Nephron progenitor cell (in vitro differentiated cells): ENCODE measurements around the gene ZFYVE26.
"Not testable (repeated sequence)": the region's sequence is repeated elsewhere in the genome, so short reads cannot be mapped to it uniquely, and the experiment has no call there.

ENCODE experiments used
- DNase-seq: peaks from one replicate; pipeline ENCODE4 v3.0.0; 2021
- H3K27ac Mint-ChIP-seq: 2 replicates; pipeline ENCODE4 v1.8.0; 2021; ENCODE audit warnings: mild to moderate bottlenecking, moderate library complexity, mixed read lengths
- H3K27me3 Mint-ChIP-seq: 2 replicates; pipeline ENCODE4 v1.8.0; 2021; ENCODE audit warnings: mild to moderate bottlenecking, low read depth, mixed read lengths; ENCODE audit not compliant: poor library complexity
- H3K36me3 Mint-ChIP-seq: 2 replicates; pipeline ENCODE4 v1.8.0; 2021; ENCODE audit warnings: low read depth, mixed read lengths
- H3K4me1 Mint-ChIP-seq: 2 replicates; pipeline ENCODE4 v1.8.0; 2021; ENCODE audit warnings: mixed read lengths
- H3K4me3 Mint-ChIP-seq: 2 replicates; pipeline ENCODE4 v1.8.0; 2021; ENCODE audit warnings: mild to moderate bottlenecking, moderate library complexity, mixed read lengths
- H3K9me3 Mint-ChIP-seq: 2 replicates; pipeline ENCODE4 v1.8.0; 2021; ENCODE audit warnings: mild to moderate bottlenecking, moderate library complexity, mixed read lengths
- TF ChIP-seq, protein P1 (sequence below): fragments of 200-600 bp; sonication (generic); IDR thresholded peaks from 2 replicates; pipeline ENCODE4 v1.5.0; 2021; ENCODE audit warnings: antibody characterized with exemption

The ZFYVE26 gene

DNA sequence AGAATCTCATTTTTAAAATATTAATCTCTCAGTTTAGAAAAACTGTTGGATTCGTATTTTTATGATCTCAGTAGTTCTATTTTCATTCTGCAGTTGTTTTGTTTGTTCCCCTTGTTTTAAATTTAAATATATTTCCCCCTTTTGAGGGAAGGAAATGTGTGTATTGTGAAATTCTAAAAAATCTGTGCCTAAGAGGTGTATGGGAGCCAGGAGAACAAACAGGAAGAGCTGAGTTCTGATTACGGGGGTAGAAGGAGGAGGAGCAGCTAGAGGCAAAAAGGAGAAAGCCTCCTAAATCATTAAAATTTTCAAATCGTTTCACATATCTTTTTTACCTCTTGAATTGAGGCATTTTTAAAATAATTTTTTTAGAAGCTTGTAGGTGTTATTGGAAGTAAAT is 112.4 kb downstream of the ZFYVE26 start:
- no peak for DNase-seq
- TF ChIP-seq, protein P1, sequence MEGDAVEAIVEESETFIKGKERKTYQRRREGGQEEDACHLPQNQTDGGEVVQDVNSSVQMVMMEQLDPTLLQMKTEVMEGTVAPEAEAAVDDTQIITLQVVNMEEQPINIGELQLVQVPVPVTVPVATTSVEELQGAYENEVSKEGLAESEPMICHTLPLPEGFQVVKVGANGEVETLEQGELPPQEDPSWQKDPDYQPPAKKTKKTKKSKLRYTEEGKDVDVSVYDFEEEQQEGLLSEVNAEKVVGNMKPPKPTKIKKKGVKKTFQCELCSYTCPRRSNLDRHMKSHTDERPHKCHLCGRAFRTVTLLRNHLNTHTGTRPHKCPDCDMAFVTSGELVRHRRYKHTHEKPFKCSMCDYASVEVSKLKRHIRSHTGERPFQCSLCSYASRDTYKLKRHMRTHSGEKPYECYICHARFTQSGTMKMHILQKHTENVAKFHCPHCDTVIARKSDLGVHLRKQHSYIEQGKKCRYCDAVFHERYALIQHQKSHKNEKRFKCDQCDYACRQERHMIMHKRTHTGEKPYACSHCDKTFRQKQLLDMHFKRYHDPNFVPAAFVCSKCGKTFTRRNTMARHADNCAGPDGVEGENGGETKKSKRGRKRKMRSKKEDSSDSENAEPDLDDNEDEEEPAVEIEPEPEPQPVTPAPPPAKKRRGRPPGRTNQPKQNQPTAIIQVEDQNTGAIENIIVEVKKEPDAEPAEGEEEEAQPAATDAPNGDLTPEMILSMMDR: no peak
- no peaks in the 10 kb centered on the region for H3K36me3 Mint-ChIP-seq
- peaks cover 18% of the 10 kb centered on the region for H3K9me3 Mint-ChIP-seq
- H3K27ac Mint-ChIP-seq: no peak overlapping the region
- H3K27me3 Mint-ChIP-seq: peaks cover 9% of the 10 kb centered on the region
- H3K4me1 Mint-ChIP-seq: no peaks in the 10 kb centered on the region
- H3K4me3 Mint-ChIP-seq: no peak overlapping the region

DNA sequence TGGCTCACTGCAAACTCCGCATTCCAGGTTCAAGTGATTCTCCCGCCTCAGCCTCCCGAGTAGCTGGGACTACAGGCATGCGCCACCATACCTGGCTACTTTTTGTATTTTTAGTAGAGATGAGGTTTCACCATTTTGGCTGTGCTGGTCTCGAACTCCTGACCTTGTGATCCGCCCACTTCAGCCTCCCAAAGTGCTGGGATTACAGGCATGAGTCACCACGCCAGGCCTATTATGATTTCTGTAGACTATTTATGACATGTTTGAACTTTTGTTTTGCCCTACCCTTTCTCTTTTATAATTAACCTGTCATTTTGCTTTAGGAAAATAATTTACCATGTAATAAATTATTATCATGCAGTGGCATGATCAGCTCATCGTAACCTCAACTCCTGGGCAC is 114.9 kb downstream of the ZFYVE26 start, which contains the start of gene RDH12:
RDH12 (plus strand) TSS at position 395 of the 400 bp plus-strand sequence. CDS start 20,757 bp downstream, outside the sequence.
- H3K27ac Mint-ChIP-seq, H3K4me3 Mint-ChIP-seq, H3K9me3 Mint-ChIP-seq, H3K36me3 Mint-ChIP-seq, H3K27me3 Mint-ChIP-seq, DNase-seq, H3K4me1 Mint-ChIP-seq: not testable (repeated sequence)

DNA sequence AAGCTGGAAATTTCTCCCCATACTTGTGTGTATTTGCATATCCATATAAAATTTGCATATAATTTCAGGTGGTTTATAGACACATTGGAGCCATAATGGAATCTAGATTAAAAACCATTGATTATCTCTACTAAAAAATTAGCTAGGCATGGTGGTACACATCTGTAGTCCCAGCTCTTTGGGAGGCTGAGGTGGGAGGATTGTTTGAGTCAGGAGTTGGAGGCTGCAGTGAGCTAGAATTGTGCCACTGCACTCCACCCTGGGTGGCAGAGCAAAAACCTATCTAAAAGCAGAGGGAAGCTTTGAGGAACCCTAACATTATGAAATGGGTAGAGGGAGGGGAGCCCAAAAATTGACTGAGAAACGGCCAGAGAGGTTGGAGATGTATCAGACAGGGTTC is 118.2 kb downstream of the ZFYVE26 start:
- no peak overlapping the region for H3K4me3 Mint-ChIP-seq
- H3K4me1 Mint-ChIP-seq: peaks cover 22% of the 10 kb centered on the region
- DNase-seq: no peak
- TF ChIP-seq, protein P1: no peak
- H3K36me3 Mint-ChIP-seq: no peaks in the 10 kb centered on the region
- peaks cover 6% of the 10 kb centered on the region for H3K27me3 Mint-ChIP-seq
- H3K27ac Mint-ChIP-seq: peak overlapping the region; percentile 70
- no peaks in the 10 kb centered on the region for H3K9me3 Mint-ChIP-seq

DNA sequence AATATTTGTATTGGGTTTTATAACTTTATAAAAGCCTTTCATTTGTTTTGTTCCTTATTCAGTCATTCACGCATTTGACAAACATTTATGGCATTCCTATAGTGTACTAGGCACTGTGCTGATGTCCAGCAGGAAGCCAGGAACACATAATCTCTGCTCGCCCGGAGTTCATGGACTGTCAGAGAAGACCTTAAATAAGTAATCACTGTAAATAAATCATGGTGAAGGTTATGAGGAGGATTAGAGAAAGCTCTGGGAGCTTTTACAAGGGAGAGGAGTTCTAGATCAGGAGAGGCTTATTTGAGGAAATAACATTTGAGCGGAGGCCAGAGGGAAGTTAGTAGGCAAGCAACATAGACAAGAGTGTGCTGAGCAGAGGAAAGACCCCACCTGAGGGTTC is 119.4 kb downstream of the ZFYVE26 start:
- Mint-ChIP-seq H3K27me3 (peaks cover 3% of the 10 kb centered on the region), H3K36me3 (peaks cover 5% of the 10 kb centered on the region), H3K27ac (no peak overlapping the region), H3K4me1 (peaks cover 33% of the 10 kb centered on the region), H3K9me3 (no peaks in the 10 kb centered on the region), H3K4me3 (no peak overlapping the region)
- TF ChIP-seq, protein P1: no peak
- DNase-seq: no peak
